ENCODE measurements around the gene SOWAHA. TPM values are rescaled to one million over a fixed set of nuclear protein-coding genes. Genes with fewer than 3 reads are reported as not detected.

Gene SOWAHA
- total and polyA plus RNA-seq, 2 of the 8 experiments (the other 6 are each of a cell fraction or from before 2014, with no cell fraction given) = 0.09 to 0.11 TPM

DNA sequence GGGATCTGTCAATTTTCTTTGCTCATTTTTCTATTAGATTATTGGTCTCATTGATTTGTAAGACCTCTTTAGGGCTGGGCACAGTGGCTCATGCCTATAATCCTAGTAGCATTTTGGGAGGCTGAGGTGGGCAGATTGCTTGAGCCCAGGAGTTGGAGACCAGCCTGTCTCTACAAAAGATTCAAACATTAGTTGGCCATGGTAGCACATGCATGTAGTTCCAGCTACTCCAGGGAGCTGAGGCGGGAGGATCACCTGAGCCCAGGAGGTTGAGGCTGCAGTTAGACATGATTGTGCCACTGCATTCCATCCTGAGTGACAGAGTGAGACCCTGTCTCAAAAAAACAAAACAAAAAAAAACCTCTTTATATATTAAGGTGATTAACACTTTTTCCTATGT lies 23.8 kb downstream of the SOWAHA start:
- Histone ChIP-seq H3K4ac (replicated peaks; ENCODE audit: insufficient read length, low read depth, low read length) (no peak overlapping the region), H3K23ac (ENCODE audit: insufficient read length) (no peak overlapping the region), H4K20me1 (replicated peaks in 1 of 2; ENCODE audit: control insufficient read depth in 1 of 2, insufficient read depth in 2 of 2, low read length in 2 of 2) (no peaks in the 10 kb centered on the region), H4K5ac (ENCODE audit: insufficient read length, low read depth, low read length) (no peak overlapping the region), H4K8ac (ENCODE audit: extremely low read depth, insufficient read depth, low read length) (no peak overlapping the region), H2BK15ac (ENCODE audit: low read length) (no peak overlapping the region), H2BK5ac (ENCODE audit: low read depth, low read length) (no peak overlapping the region), H2BK120ac (replicated peaks; ENCODE audit: low read depth, low read length) (no peak overlapping the region), H3K4me3 (ENCODE audit: extremely low read depth in 1 of 4, insufficient read depth in 2 of 4, low read depth in 3 of 4, low read length in 4 of 4) (no peak overlapping the region), H3K79me2 (ENCODE audit: control insufficient read depth in 1 of 2, insufficient read depth in 2 of 2, low read length in 2 of 2) (no peaks in the 10 kb centered on the region), H3K79me1 (ENCODE audit: low read depth, low read length) (no peaks in the 10 kb centered on the region), H3K23me2 (ENCODE audit: low read depth, low read length) (no peaks in the 10 kb centered on the region), H2BK20ac (ENCODE audit: low read length) (no peak overlapping the region), H3K36me3 (ENCODE audit: control insufficient read depth in 2 of 4, insufficient read depth in 4 of 4, low read length in 3 of 4) (no peaks in the 10 kb centered on the region), H3K4me2 (ENCODE audit: insufficient read depth in 1 of 2, low read depth in 2 of 2, low read length in 2 of 2) (no peak overlapping the region), H3K56ac (replicated peaks; ENCODE audit: insufficient read length, low read depth, low read length) (no peak overlapping the region), H3K4me1 (replicated peaks in 1 of 4; ENCODE audit: control insufficient read depth in 3 of 4, insufficient read depth in 4 of 4, low read length in 3 of 4) (no peaks in the 10 kb centered on the region), H3K9ac (replicated peaks in 1 of 4; ENCODE audit: extremely low read depth in 1 of 4, low read depth in 3 of 4, low read length in 3 of 4) (no peak overlapping the region), H3K27ac (ENCODE audit: low read depth, low read length) (no peak overlapping the region), H3K14ac (ENCODE audit: insufficient read length) (no peak overlapping the region), H3K18ac (ENCODE audit: extremely low read depth, low read length) (no peak overlapping the region), H2AFZ (ENCODE audit: low read length) (no peak overlapping the region), H4K91ac (replicated peaks; ENCODE audit: insufficient read length, low read length) (no peak overlapping the region), H2AK5ac (ENCODE audit: low read depth, low read length) (no peak overlapping the region), H3K9me3 (ENCODE audit: insufficient read depth in 2 of 2, low read depth in 1 of 2, low read length in 1 of 2) (no peaks in the 10 kb centered on the region), H3K27me3 (replicated peaks in 1 of 4; ENCODE audit: control insufficient read depth in 3 of 4, extremely low read depth in 1 of 4, insufficient read depth in 3 of 4, low read length in 3 of 4) (peaks cover 0 to 2% (median 0%) of the 10 kb centered on the region in 4 experiments; a peak in 1 of 7 replicates), H2BK12ac (ENCODE audit: low read depth, low read length) (no peak overlapping the region)
- DNase-seq (ENCODE audit: low read depth in 1 of 2, low spot score in 2 of 2) (no peak), FAIRE-seq (no peak)
- WGBS, 2 experiments (ENCODE audit: extremely low coverage in 1 of 2, insufficient coverage in 1 of 2, insufficient read length in 1 of 2, insufficient replicate concordance in 2 of 2, low coverage in 1 of 2, low lambda C conversion rate in 2 of 2, missing lambda C conversion rate in 1 of 2) = 94% methylated on average over 1 of the region's 1 CpG; no CpG with 5 or more reads in 1 of the 2 experiments
- CTCF ChIA-PET (ENCODE audit: partially characterized antibody) = interaction anchor here (9.8 to 25.6 kb wide), 2 partner anchors 17 to 26 kb away, joined by 77 to 465 read pairs; partner anchors contain the start of genes GDF9, LEAP2 and UQCRQ
- POLR2A ChIA-PET (ENCODE audit: partially characterized antibody) = interaction anchor here (0.8 kb wide), 2 partner anchors 17 to 93 kb away, joined by 3 read pairs; no protein-coding TSS in a partner anchor
- TF ChIP-seq BRCA1 (IDR thresholded peaks at IDR 0.05; ENCODE audit: low read depth, low read length) (no peak), TEAD4 (IDR thresholded peaks at IDR 0.05; ENCODE audit: low read depth, low read length) (no peak), SP4 (IDR thresholded peaks at IDR 0.05; ENCODE audit: low read length) (no peak), CEBPB (IDR thresholded peaks at IDR 0.05; ENCODE audit: low read depth, low read length) (no peak), CHD1 (IDR thresholded peaks at IDR 0.05; ENCODE audit: low read depth, low read length) (no peak), SRF (IDR thresholded peaks at IDR 0.05; ENCODE audit: low read depth, low read length) (no peak), POLR2AphosphoS5 (IDR thresholded peaks at IDR 0.05; ENCODE audit: low read depth, low read length) (no peak), BACH1 (IDR thresholded peaks at IDR 0.05; ENCODE audit: low read length) (no peak), EZH2 (IDR thresholded peaks at IDR 0.05; ENCODE audit: low read depth, low read length, severe bottlenecking) (no peak), BCL11A (IDR thresholded peaks at IDR 0.05; ENCODE audit: low read depth in 2 of 2, low read length in 2 of 2) (no peak), SIRT6 (IDR thresholded peaks at IDR 0.05; ENCODE audit: low read length) (no peak), PHF8 (conservative IDR thresholded peaks at IDR 0.05; ENCODE audit: low read depth, low read length) (no peak), SP2 (IDR thresholded peaks at IDR 0.05; ENCODE audit: low read length) (no peak), EGR1 (IDR thresholded peaks at IDR 0.05; ENCODE audit: borderline replicate concordance, low read depth, low read length) (no peak)
- TF ChIP-seq, protein P1, sequence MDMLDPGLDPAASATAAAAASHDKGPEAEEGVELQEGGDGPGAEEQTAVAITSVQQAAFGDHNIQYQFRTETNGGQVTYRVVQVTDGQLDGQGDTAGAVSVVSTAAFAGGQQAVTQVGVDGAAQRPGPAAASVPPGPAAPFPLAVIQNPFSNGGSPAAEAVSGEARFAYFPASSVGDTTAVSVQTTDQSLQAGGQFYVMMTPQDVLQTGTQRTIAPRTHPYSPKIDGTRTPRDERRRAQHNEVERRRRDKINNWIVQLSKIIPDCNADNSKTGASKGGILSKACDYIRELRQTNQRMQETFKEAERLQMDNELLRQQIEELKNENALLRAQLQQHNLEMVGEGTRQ (IDR thresholded peaks at IDR 0.05; ENCODE audit: low read length) = no peak
